Loucy (cell line): ENCODE data around the gene ACACB.

Source experiments
- CTCF ChIP-seq: fragments of 200-600 bp; sonication (generic); conservative IDR thresholded peaks from 2 replicates; pipeline ENCODE4 v1.5.1; 2014; ENCODE audit warnings: mild to moderate bottlenecking, antibody characterized with exemption, low read length
- EZH2phosphoT487 ChIP-seq: fragments of 200-600 bp; IDR thresholded peaks from 2 replicates; pipeline ENCODE4 v1.6.1; 2018; ENCODE audit warnings: antibody characterized with exemption, mild to moderate bottlenecking, moderate library complexity, borderline replicate concordance

- TF ChIP-seq CTCF (no peak), EZH2phosphoT487 (no peak)
Observed at GRCh38 chr12:109228664-109229063, 112.3 kb downstream of the ACACB start.
